Prostate gland (tissue), 2 donors: ENCODE results near the gene TTLL5. TPM values are rescaled to one million over a fixed set of nuclear protein-coding genes. Genes with fewer than 3 reads are reported as not detected.

Source experiments
- DNase-seq: peaks from one replicate; pipeline ENCODE4 v3.0.0-alpha.2; 2019; ENCODE audit warnings: low spot score
- H3K27ac ChIP-seq, 2 donors: fragments of 200-600 bp; sonication (generic); 2 replicates each; pipeline ENCODE4 v1.5.1; 2017 to 2019
- H3K27me3 ChIP-seq: fragments of 200-600 bp; sonication (generic); replicated peaks from 2 replicates; pipeline ENCODE4 v1.5.1; 2019; ENCODE audit not compliant: insufficient read depth
- H3K36me3 ChIP-seq, 2 donors: fragments of 200-600 bp; sonication (generic); 1 replicate in 1 of 2; 2 replicates in 1 of 2; pipeline versions ENCODE4 v1.5.1 to v1.8.1; 2017 to 2019
- H3K4me1 ChIP-seq: fragments of 200-600 bp; sonication (generic); replicated peaks from 2 replicates; pipeline ENCODE4 v1.5.1; 2019
- H3K4me3 ChIP-seq, 2 donors: fragments of 200-600 bp; sonication (generic); 2 replicates each; pipeline ENCODE4 v1.5.1; 2017 to 2019
- H3K9me3 ChIP-seq: fragments of 200-600 bp; sonication (generic); 2 replicates; pipeline ENCODE4 v1.5.1; 2017
- CTCF ChIP-seq, 4 experiments: fragments of 200-600 bp in 2 of 4; fragments of 450-650 bp in 2 of 4; sonication (generic) in 2 of 4; IDR thresholded peaks; 1 replicate in 3 of 4; 2 replicates in 1 of 4; pipeline ENCODE4 v1.5.1; 2016 to 2019; ENCODE audit warnings: antibody characterized with exemption in 4 of 4, mild to moderate bottlenecking in 2 of 4, moderate library complexity in 2 of 4
- POLR2A ChIP-seq: fragments of 450-650 bp; IDR thresholded peaks from one replicate; pipeline ENCODE4 v1.6.1; 2016; ENCODE audit warnings: antibody characterized with exemption, mild to moderate bottlenecking
- POLR2AphosphoS5 ChIP-seq: sonication (generic); formaldehyde crosslinking; IDR thresholded peaks from one replicate; pipeline ENCODE4 v1.6.1; 2017; ENCODE audit warnings: antibody characterized with exemption
- WGBS: methylation state at CpG from one replicate; pipeline ENCODE4 v1.1.5; 2018; 5-methylcytosine and 5-hydroxymethylcytosine counted together
- intact Hi-C: fragments of 100-400 bp; cut with DNase I; formaldehyde crosslinking; loops from one replicate; pipeline ENCODE4 v1.14.2; 2022
- total RNA-seq, 2 donors: library from RNA; depleted of rRNA; stranded (reverse); fragments of >200 nt; gene quantifications; one replicate each; pipeline ENCODE4 v1.1.0, GENCODE V29; 2016

Gene TTLL5
- total RNA-seq, 2 donors from 2014 or later = 40.3 to 46.2 TPM

GRCh38 chr14:75905147-75905904 is 244.3 kb downstream of the TTLL5 start:
- Histone ChIP-seq H3K27ac (peak overlapping the region in 1 of 2 donors; percentile 14), H3K36me3 (no peaks in the 10 kb centered on the region), H3K9me3 (no peaks in the 10 kb centered on the region), H3K4me1 (no peaks in the 10 kb centered on the region), H3K27me3 (no peaks in the 10 kb centered on the region), H3K4me3 (no peak overlapping the region)
- DNase-seq = peak; percentile 59
- intact Hi-C loops = loop anchor here (10.0 kb wide), 3 partner anchors 111 to 449 kb away; no protein-coding TSS in a partner anchor
- 57% methylated on average over 7 of the region's 7 CpGs for WGBS
- TF ChIP-seq CTCF (IDR thresholded peaks at IDR 0.05) (no peak), POLR2AphosphoS5 (peak; percentile 17)

- Histone ChIP-seq H3K27ac (no peak overlapping the region), H3K4me1 (no peaks in the 10 kb centered on the region), H3K36me3 (no peaks in the 10 kb centered on the region), H3K4me3 (no peak overlapping the region), H3K27me3 (no peaks in the 10 kb centered on the region), H3K9me3 (no peaks in the 10 kb centered on the region)
- DNase-seq = no peak
- intact Hi-C loops = loop anchor here (2.0 to 10.0 kb wide), 4 partner anchors 73 to 449 kb away; no protein-coding TSS in a partner anchor
- TF ChIP-seq CTCF (IDR thresholded peaks at IDR 0.05) (no peak), POLR2A (no peak), POLR2AphosphoS5 (no peak)
- WGBS = 81% methylated on average over 5 of the region's 5 CpGs
Measured at GRCh38 chr14:75906228-75906627, 245.2 kb downstream of the TTLL5 start.

- TF ChIP-seq CTCF (IDR thresholded peaks at IDR 0.05) (peak; percentile 78 to 94 (median 82)), POLR2A (no peak), POLR2AphosphoS5 (peak; percentile 30)
- 48% methylated on average over 4 of the region's 4 CpGs for WGBS
- no peaks in the 10 kb centered on the region for H3K4me1 ChIP-seq
- no peaks in the 10 kb centered on the region for H3K27me3 ChIP-seq
- no peaks in the 10 kb centered on the region for H3K9me3 ChIP-seq
- peak; percentile 53 for DNase-seq
- H3K4me3 ChIP-seq = no peak overlapping the region
- no peak overlapping the region for H3K27ac ChIP-seq
- H3K36me3 ChIP-seq = no peaks in the 10 kb centered on the region
- intact Hi-C loops = loop anchor here (2.0 to 10.0 kb wide), 4 partner anchors 72 to 448 kb away; no protein-coding TSS in a partner anchor
Measured at GRCh38 chr14:75906680-75907280, 245.7 kb downstream of the TTLL5 start.

GRCh38 chr14:75907756-75908359 is 246.8 kb downstream of the TTLL5 start:
- WGBS = 96% methylated on average over 4 of the region's 4 CpGs
- DNase-seq = no peak
- intact Hi-C loops = loop anchor here (2.0 to 10.0 kb wide), 4 partner anchors 71 to 447 kb away; no protein-coding TSS in a partner anchor
- Histone ChIP-seq H3K4me1 (no peaks in the 10 kb centered on the region), H3K9me3 (no peaks in the 10 kb centered on the region), H3K4me3 (no peak overlapping the region), H3K27me3 (no peaks in the 10 kb centered on the region), H3K36me3 (no peaks in the 10 kb centered on the region), H3K27ac (no peak overlapping the region)
- TF ChIP-seq POLR2AphosphoS5 (no peak), CTCF (IDR thresholded peaks at IDR 0.05) (no peak), POLR2A (no peak)
